MM.1S (cell line): ENCODE measurements around the gene ARL5C.

Source experiments
- DNase-seq: peaks from one replicate; pipeline ENCODE4 v3.0.0-alpha.2; 2015
- H2AFZ ChIP-seq: fragments of 300-600 bp; sonication (generic); 2 replicates; pipeline ENCODE4 v1.6.0; 2016; ENCODE audit warnings: antibody characterized with exemption, low read length
- H3F3A ChIP-seq: fragments of 300-600 bp; sonication (generic); 2 replicates; pipeline ENCODE4 v1.6.1; 2016; ENCODE audit warnings: mild to moderate bottlenecking, antibody characterized with exemption, low read length, moderate library complexity, mixed read lengths; ENCODE audit not compliant: insufficient read depth
- H3K27ac ChIP-seq: fragments of 300-600 bp; sonication (generic); 2 replicates; pipeline ENCODE4 v1.5.1; 2016; ENCODE audit warnings: mild to moderate bottlenecking, low read length
- H3K27me3 ChIP-seq: fragments of 300-600 bp; sonication (generic); replicated peaks from 2 replicates; pipeline ENCODE4 v1.6.0; 2016; ENCODE audit warnings: low read length; ENCODE audit not compliant: insufficient read depth
- H3K36me3 ChIP-seq: fragments of 300-600 bp; sonication (generic); replicated peaks from 2 replicates; pipeline ENCODE4 v1.6.1; 2016; ENCODE audit warnings: mild to moderate bottlenecking, low read length, mixed read lengths; ENCODE audit not compliant: insufficient read depth
- H3K4me1 ChIP-seq: fragments of 300-600 bp; sonication (generic); 2 replicates; pipeline ENCODE4 v1.6.1; 2016; ENCODE audit warnings: low read length, mixed read lengths
- H3K4me2 ChIP-seq: fragments of 300-600 bp; sonication (generic); 2 replicates; pipeline ENCODE4 v1.6.0; 2016; ENCODE audit warnings: low read depth, low read length
- H3K4me3 ChIP-seq: fragments of 300-600 bp; sonication (generic); 2 replicates; pipeline ENCODE4 v1.5.1; 2016; ENCODE audit warnings: low read length, mixed read lengths
- H3K79me2 ChIP-seq: fragments of 300-600 bp; sonication (generic); 2 replicates; pipeline ENCODE4 v1.6.1; 2016; ENCODE audit warnings: mixed run types, low read length, mixed read lengths
- H3K9ac ChIP-seq: fragments of 300-600 bp; sonication (generic); 2 replicates; pipeline ENCODE4 v1.6.1; 2016; ENCODE audit warnings: low read length, mixed read lengths
- H3K9me2 ChIP-seq: fragments of 300-600 bp; sonication (generic); replicated peaks from 2 replicates; pipeline ENCODE4 v1.6.1; 2016; ENCODE audit warnings: mild to moderate bottlenecking, low read length, mixed read lengths; ENCODE audit not compliant: insufficient read depth
- H3K9me3 ChIP-seq: fragments of 300-600 bp; sonication (generic); replicated peaks from 2 replicates; pipeline ENCODE4 v1.6.1; 2016; ENCODE audit warnings: mild to moderate bottlenecking, low read length, mixed read lengths; ENCODE audit not compliant: insufficient read depth
- H4K20me1 ChIP-seq: fragments of 300-600 bp; sonication (generic); 2 replicates; pipeline ENCODE4 v1.6.1; 2016; ENCODE audit warnings: mild to moderate bottlenecking, low read length, moderate library complexity, mixed read lengths; ENCODE audit not compliant: insufficient read depth
- EZH2 ChIP-seq: fragments of 300-600 bp; sonication (generic); optimal IDR thresholded peaks from 2 replicates; pipeline ENCODE3; 2017; ENCODE audit warnings: low read depth, mild to moderate bottlenecking, antibody characterized with exemption, low read length, mixed read lengths
- EZH2phosphoT487 ChIP-seq: fragments of 300-600 bp; sonication (generic); IDR thresholded peaks from 2 replicates; pipeline ENCODE4 v1.6.1; 2018; ENCODE audit warnings: antibody characterized with exemption, low read length
- TF ChIP-seq, protein P1 (sequence below): fragments of 300-600 bp; sonication (generic); IDR thresholded peaks from 2 replicates; pipeline ENCODE4 v1.5.1; 2016; ENCODE audit warnings: antibody characterized with exemption, low read length, mixed read lengths

The ARL5C gene

DNA sequence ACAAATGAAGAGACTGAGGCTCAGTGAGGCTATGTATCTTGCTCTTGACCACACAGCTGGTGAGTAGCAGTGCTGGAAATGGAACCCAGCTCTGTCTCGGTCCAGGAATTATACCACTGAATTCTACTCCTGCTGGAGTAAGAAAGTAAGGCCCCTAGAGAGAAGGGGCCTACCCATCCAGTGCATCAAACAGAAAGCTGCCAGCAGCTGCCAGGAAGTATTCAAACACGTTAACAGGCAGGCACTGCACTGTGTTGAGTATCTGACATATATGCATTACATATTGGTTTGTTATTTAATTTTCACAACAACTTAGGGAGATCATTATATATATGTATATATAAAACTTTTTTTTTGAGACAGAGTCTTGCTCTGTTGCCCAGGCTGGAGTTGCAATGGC lies 4.0 kb downstream of the ARL5C start:
- H3K4me2 ChIP-seq, result no peak overlapping the region
- H2AFZ ChIP-seq, result no peak overlapping the region
- H4K20me1 ChIP-seq, result no peaks in the 10 kb centered on the region
- H3K4me1 ChIP-seq, result peaks cover 6% of the 10 kb centered on the region
- H3K9ac ChIP-seq, result no peak overlapping the region
- no peak overlapping the region for H3K4me3 ChIP-seq
- TF ChIP-seq EZH2 (no peak), EZH2phosphoT487 (no peak)
- TF ChIP-seq, protein P1, sequence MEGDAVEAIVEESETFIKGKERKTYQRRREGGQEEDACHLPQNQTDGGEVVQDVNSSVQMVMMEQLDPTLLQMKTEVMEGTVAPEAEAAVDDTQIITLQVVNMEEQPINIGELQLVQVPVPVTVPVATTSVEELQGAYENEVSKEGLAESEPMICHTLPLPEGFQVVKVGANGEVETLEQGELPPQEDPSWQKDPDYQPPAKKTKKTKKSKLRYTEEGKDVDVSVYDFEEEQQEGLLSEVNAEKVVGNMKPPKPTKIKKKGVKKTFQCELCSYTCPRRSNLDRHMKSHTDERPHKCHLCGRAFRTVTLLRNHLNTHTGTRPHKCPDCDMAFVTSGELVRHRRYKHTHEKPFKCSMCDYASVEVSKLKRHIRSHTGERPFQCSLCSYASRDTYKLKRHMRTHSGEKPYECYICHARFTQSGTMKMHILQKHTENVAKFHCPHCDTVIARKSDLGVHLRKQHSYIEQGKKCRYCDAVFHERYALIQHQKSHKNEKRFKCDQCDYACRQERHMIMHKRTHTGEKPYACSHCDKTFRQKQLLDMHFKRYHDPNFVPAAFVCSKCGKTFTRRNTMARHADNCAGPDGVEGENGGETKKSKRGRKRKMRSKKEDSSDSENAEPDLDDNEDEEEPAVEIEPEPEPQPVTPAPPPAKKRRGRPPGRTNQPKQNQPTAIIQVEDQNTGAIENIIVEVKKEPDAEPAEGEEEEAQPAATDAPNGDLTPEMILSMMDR, result no peak
- H3K27me3 ChIP-seq, result 0 out of 2 replicates have a peak, but pooled peaks cover 3% of the 10 kb centered on the region
- no peaks in the 10 kb centered on the region for H3K9me2 ChIP-seq
- H3K36me3 ChIP-seq, result no peaks in the 10 kb centered on the region
- H3F3A ChIP-seq, result peaks cover 4% of the 10 kb centered on the region; the same call in 1 of the 2 replicates
- H3K27ac ChIP-seq, result no peak overlapping the region
- H3K79me2 ChIP-seq, result no peaks in the 10 kb centered on the region
- DNase-seq, result no peak
- H3K9me3 ChIP-seq, result no peaks in the 10 kb centered on the region

- no peak for TF ChIP-seq EZH2
- TF ChIP-seq, protein P1, result no peak
- TF ChIP-seq EZH2phosphoT487, result no peak
- no peak for DNase-seq
- Histone ChIP-seq H3K4me1 (no peaks in the 10 kb centered on the region), H3K9me3 (no peaks in the 10 kb centered on the region), H3K27ac (no peak overlapping the region), H3K36me3 (no peaks in the 10 kb centered on the region), H3K79me2 (no peaks in the 10 kb centered on the region), H3K27me3 (0 out of 2 replicates have a peak, but pooled peaks cover 10% of the 10 kb centered on the region), H3K9ac (no peak overlapping the region), H3K4me3 (no peak overlapping the region), H3F3A (peaks cover 6% of the 10 kb centered on the region; the same call in 1 of the 2 replicates), H4K20me1 (no peaks in the 10 kb centered on the region), H2AFZ (no peak overlapping the region), H3K9me2 (no peaks in the 10 kb centered on the region), H3K4me2 (no peak overlapping the region)
Measured at GRCh38 chr17:39158623-39159022, 7.3 kb downstream of the ARL5C start.

DNA sequence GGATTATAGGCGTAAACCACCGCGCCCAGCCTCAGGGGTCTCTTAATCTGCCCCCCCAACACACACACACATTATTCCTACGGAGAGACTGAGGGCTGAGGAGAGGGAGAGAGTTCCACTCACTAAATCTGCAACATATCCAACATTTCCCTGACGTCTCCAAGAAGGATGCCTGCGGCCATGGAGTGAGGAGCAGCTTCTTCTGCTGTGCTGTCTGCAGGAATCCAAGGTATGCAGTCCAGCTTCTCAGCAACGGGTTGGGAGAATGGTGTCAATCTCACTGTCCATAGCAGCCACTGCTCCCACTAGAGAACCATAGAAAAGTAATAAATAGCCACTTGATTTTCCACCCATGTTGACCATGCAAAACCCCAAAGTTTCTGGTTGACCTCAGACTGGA lies 9.5 kb downstream of the ARL5C start:
- no peaks in the 10 kb centered on the region for H3K9me2 ChIP-seq
- DNase-seq, result no peak
- H3K27me3 ChIP-seq, result peaks cover 10% of the 10 kb centered on the region; the same call in 1 of the 2 replicates
- H3K4me1 ChIP-seq, result peaks cover 6% of the 10 kb centered on the region
- no peak overlapping the region for H2AFZ ChIP-seq
- no peaks in the 10 kb centered on the region for H3K9me3 ChIP-seq
- H3K4me2 ChIP-seq, result no peak overlapping the region
- no peak overlapping the region for H3K27ac ChIP-seq
- peaks cover 15% of the 10 kb centered on the region for H3F3A ChIP-seq
- H3K36me3 ChIP-seq, result no peaks in the 10 kb centered on the region
- no peaks in the 10 kb centered on the region for H4K20me1 ChIP-seq
- H3K79me2 ChIP-seq, result no peaks in the 10 kb centered on the region
- H3K4me3 ChIP-seq, result no peak overlapping the region
- TF ChIP-seq EZH2, result no peak
- no peak for TF ChIP-seq EZH2phosphoT487
- TF ChIP-seq, protein P1, result no peak
- no peak overlapping the region for H3K9ac ChIP-seq
